RWPE2 (cell line): ENCODE measurements around the gene COL4A3.

ENCODE experiments used
- ATAC-seq: fragments of 200-7000 bp; cut with Tn5 transposase; 3 replicates; pipeline ENCODE4 v1.9.1; 2021; ENCODE audit warnings: low read depth
- DNase-seq: peaks from one replicate; pipeline ENCODE4 v3.0.0-alpha.2; 2020; ENCODE audit warnings: low spot score
- H3K27ac ChIP-seq: fragments of 450-650 bp; 2 replicates; pipeline ENCODE4 v1.5.1; 2017; ENCODE audit warnings: mild to moderate bottlenecking; ENCODE audit not compliant: poor library complexity, severe bottlenecking
- H3K27me3 ChIP-seq: fragments of 250-450 bp; sonication (Bioruptor Pico); 2 replicates; pipeline ENCODE4 v1.5.1; 2021; ENCODE audit warnings: mild to moderate bottlenecking, moderate library complexity; ENCODE audit not compliant: insufficient read depth, poor library complexity, severe bottlenecking
- H3K36me3 ChIP-seq: fragments of 250-450 bp; sonication (Bioruptor Pico); 2 replicates; pipeline ENCODE4 v1.5.1; 2020; ENCODE audit warnings: low read depth, mild to moderate bottlenecking, moderate library complexity
- H3K4me1 ChIP-seq: fragments of 250-450 bp; sonication (Bioruptor Pico); 2 replicates; pipeline ENCODE4 v1.5.1; 2021; ENCODE audit warnings: mild to moderate bottlenecking, moderate library complexity; ENCODE audit not compliant: insufficient read depth, poor library complexity, severe bottlenecking
- H3K4me3 ChIP-seq: fragments of 250-450 bp; sonication (Bioruptor Pico); 2 replicates; pipeline ENCODE4 v1.5.1; 2021; ENCODE audit warnings: mild to moderate bottlenecking, moderate library complexity; ENCODE audit not compliant: severe bottlenecking
- H3K9me3 ChIP-seq: fragments of 250-450 bp; sonication (Bioruptor Pico); 2 replicates; pipeline ENCODE4 v1.5.1; 2021; ENCODE audit warnings: mild to moderate bottlenecking, moderate library complexity; ENCODE audit not compliant: severe bottlenecking
- TF ChIP-seq, protein P1 (sequence below): fragments of 450-650 bp; IDR thresholded peaks from one replicate; pipeline ENCODE4 v1.5.1; 2017; ENCODE audit warnings: mild to moderate bottlenecking, moderate library complexity; ENCODE audit not compliant: poor library complexity, severe bottlenecking

Gene COL4A3

DNA sequence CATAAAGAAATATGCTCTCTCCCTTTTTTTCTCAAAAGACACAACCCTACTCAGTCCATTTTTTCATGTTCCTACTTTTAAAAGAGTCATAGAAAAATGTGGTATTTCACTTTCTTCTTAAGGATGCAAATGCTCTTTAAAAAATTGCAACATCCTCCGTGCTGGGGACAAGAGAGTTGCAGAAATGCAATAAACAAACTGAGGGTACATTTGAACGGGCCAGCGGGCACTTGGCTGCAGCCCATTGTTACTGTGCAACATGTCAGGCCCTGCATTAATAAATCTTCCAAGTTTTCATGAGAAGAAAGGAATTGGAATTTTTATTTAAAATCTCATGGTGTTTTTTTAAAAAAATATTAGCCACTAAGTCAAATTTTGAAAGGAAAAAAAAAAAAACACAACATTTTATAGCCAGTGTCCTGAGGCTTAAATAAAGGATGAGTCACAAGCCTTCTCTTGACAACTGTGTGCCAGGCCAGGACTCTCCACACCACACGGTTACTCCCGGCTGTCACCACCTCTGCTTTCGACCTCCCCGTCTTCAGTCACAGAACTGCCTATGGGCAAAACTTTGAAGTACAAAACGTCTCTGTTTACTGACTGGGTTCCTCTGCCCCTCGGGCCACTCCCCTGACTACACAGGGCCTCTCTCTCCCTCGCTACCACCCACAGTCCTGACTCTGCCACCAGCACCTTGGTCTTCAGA is 103.1 kb downstream of the COL4A3 start:
- Histone ChIP-seq H3K27ac (no peak overlapping the region), H3K36me3 (no peaks in the 10 kb centered on the region), H3K4me1 (no peaks in the 10 kb centered on the region), H3K9me3 (no peaks in the 10 kb centered on the region), H3K27me3 (no peaks in the 10 kb centered on the region), H3K4me3 (no peak overlapping the region)
- ATAC-seq = no peak
- no peak for DNase-seq
- TF ChIP-seq, protein P1, sequence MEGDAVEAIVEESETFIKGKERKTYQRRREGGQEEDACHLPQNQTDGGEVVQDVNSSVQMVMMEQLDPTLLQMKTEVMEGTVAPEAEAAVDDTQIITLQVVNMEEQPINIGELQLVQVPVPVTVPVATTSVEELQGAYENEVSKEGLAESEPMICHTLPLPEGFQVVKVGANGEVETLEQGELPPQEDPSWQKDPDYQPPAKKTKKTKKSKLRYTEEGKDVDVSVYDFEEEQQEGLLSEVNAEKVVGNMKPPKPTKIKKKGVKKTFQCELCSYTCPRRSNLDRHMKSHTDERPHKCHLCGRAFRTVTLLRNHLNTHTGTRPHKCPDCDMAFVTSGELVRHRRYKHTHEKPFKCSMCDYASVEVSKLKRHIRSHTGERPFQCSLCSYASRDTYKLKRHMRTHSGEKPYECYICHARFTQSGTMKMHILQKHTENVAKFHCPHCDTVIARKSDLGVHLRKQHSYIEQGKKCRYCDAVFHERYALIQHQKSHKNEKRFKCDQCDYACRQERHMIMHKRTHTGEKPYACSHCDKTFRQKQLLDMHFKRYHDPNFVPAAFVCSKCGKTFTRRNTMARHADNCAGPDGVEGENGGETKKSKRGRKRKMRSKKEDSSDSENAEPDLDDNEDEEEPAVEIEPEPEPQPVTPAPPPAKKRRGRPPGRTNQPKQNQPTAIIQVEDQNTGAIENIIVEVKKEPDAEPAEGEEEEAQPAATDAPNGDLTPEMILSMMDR = no peak

DNA sequence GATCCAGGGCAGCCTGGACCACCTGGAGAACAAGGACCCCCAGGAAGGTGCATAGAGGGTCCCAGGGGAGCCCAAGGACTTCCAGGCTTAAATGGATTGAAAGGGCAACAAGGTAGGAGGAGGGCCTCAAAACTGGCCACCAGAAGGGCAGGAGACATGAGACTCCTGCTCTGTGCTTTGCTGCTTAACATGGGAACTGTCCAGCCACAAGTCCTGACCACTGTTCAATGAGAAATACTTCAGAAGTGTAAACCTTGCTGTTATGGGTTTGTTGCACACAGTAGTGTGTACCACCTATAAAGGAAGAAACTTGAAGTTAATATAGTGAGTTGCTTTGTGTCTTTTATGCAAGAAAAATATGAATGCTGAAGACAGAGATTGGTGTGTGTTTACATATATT is 116.5 kb downstream of the COL4A3 start:
- ATAC-seq = no peak
- no peak overlapping the region for H3K27ac ChIP-seq
- H3K36me3 ChIP-seq = no peaks in the 10 kb centered on the region
- TF ChIP-seq, protein P1 = no peak
- no peak overlapping the region for H3K4me3 ChIP-seq
- no peak for DNase-seq
- no peaks in the 10 kb centered on the region for H3K4me1 ChIP-seq
- no peaks in the 10 kb centered on the region for H3K9me3 ChIP-seq
- H3K27me3 ChIP-seq = no peaks in the 10 kb centered on the region

DNA sequence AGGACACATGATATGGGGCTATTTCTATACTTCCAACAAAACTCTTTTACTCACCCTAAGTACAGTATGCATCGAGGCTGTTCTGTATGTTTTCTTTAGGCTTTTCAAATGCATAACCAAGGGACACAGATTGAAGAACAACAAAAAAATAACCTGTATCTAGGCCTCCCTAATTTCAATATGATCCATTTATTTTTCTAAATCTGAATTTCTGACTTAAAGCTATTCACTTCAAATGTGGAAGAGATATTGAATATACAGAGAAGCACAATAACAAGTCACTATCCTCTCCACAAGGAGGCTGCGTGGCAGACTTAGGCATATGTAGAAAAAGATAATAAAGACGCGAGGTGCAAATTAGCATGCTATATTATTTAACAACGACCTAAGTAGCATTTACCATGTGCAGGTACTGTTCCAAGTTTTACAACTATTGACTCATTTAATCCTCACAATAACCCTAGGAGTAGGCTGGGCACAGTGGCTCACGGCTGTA is 121.4 kb downstream of the COL4A3 start:
- DNase-seq (no peak), ATAC-seq (no peak)
- H3K36me3 ChIP-seq = no peaks in the 10 kb centered on the region
- H3K4me1 ChIP-seq = no peaks in the 10 kb centered on the region
- H3K4me3 ChIP-seq = no peak overlapping the region
- no peaks in the 10 kb centered on the region for H3K27me3 ChIP-seq
- no peaks in the 10 kb centered on the region for H3K9me3 ChIP-seq
- TF ChIP-seq, protein P1 = no peak
- H3K27ac ChIP-seq = no peak overlapping the region

DNA sequence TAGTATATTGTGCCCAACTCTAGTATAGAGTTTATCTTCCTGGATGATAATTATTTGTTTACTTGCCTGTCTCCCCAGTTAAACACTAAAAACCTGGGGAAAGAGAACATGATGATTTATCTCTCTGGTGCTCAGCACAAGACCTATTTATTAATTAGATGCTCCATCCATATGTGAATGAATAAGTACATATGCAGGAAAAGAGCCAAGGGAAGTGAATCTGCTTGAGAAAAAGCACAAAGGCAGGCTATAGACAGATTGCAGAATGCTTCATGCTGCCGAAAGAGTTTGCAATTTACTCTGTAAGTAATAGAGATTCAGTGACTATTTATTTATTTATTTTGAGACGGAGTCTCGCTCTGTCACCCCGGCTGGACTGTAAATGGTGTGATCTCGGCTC is 123.3 kb downstream of the COL4A3 start:
- no peaks in the 10 kb centered on the region for H3K36me3 ChIP-seq
- no peaks in the 10 kb centered on the region for H3K4me1 ChIP-seq
- H3K9me3 ChIP-seq = no peaks in the 10 kb centered on the region
- DNase-seq = no peak
- TF ChIP-seq, protein P1 = no peak
- no peak overlapping the region for H3K4me3 ChIP-seq
- no peak overlapping the region for H3K27ac ChIP-seq
- ATAC-seq = no peak
- H3K27me3 ChIP-seq = no peaks in the 10 kb centered on the region

DNA sequence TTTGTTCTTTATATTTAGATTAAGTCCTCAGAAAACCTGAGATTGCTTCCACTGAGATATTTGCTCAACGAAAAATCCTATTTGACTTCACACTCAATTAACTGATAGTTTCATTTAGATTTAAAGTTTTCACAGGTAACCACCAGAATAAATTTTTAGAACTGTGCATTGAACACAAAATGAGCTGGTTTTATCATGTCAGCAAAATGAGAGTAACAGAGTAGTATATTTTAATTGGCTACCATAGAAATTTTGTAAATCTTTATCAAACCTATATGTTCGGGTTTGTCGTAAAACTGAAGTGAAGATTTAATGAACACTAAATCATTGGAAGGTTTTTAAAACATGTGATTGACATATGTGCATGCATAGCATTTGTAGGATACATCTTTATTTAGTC is 127.9 kb downstream of the COL4A3 start:
- H3K36me3 ChIP-seq = no peaks in the 10 kb centered on the region
- H3K27ac ChIP-seq = no peak overlapping the region
- no peak for DNase-seq
- no peaks in the 10 kb centered on the region for H3K9me3 ChIP-seq
- ATAC-seq = no peak
- no peak overlapping the region for H3K4me3 ChIP-seq
- no peaks in the 10 kb centered on the region for H3K4me1 ChIP-seq
- TF ChIP-seq, protein P1 = no peak
- no peaks in the 10 kb centered on the region for H3K27me3 ChIP-seq
